Measurements from ENCODE around the gene SMNDC1.
"Not testable (repeated sequence)": the region's sequence is repeated elsewhere in the genome, so short reads cannot be mapped to it uniquely, and the experiment has no call there.

Gene SMNDC1

GRCh38 chr10:110336111-110336721, 31.5 kb upstream of the SMNDC1 start:
- Histone ChIP-seq H3K27ac (ENCODE audit: low read depth, low read length) (no peak overlapping the region), H3F3A (ENCODE audit: control insufficient read depth, insufficient read depth) (no peaks in the 10 kb centered on the region), H3K27me3 (ENCODE audit: control insufficient read depth, low read length) (peaks cover 8% of the 10 kb centered on the region; the same call in 1 of the 2 replicates), H3K4me2 (ENCODE audit: low read length) (no peak overlapping the region), H3K9me2 (replicated peaks; ENCODE audit: control insufficient read depth, low read length) (no peaks in the 10 kb centered on the region), H3K79me2 (ENCODE audit: control insufficient read depth, low read length) (no peaks in the 10 kb centered on the region), H3K9me3 (ENCODE audit: control insufficient read depth, insufficient read depth, low read length) (peaks cover 3% of the 10 kb centered on the region; the same call in 1 of the 2 replicates), H3K4me3 (ENCODE audit: low read length) (no peak overlapping the region), H4K20me1 (ENCODE audit: control insufficient read depth, insufficient read depth, low read depth, low read length) (no peaks in the 10 kb centered on the region), H3K4me1 (ENCODE audit: control insufficient read depth, low read length) (no peaks in the 10 kb centered on the region), H3K36me3 (ENCODE audit: control insufficient read depth, low read length) (no peaks in the 10 kb centered on the region)
- TF ChIP-seq EZH2phosphoT487 (IDR thresholded peaks at IDR 0.05; ENCODE audit: borderline replicate concordance, low read length), result no peak
- TF ChIP-seq CTCF (IDR thresholded peaks at IDR 0.05; ENCODE audit: low read depth, low read length, poor library complexity, severe bottlenecking), result no peak

- Histone ChIP-seq H3K9me3 (ENCODE audit: control insufficient read depth, insufficient read depth, low read length) (peaks cover 10% of the 10 kb centered on the region), H3F3A (ENCODE audit: control insufficient read depth, insufficient read depth) (no peaks in the 10 kb centered on the region), H3K4me2 (ENCODE audit: low read length) (no peak overlapping the region), H3K4me1 (ENCODE audit: control insufficient read depth, low read length) (no peaks in the 10 kb centered on the region), H3K79me2 (ENCODE audit: control insufficient read depth, low read length) (no peaks in the 10 kb centered on the region), H4K20me1 (ENCODE audit: control insufficient read depth, insufficient read depth, low read depth, low read length) (no peaks in the 10 kb centered on the region), H3K36me3 (ENCODE audit: control insufficient read depth, low read length) (no peaks in the 10 kb centered on the region), H3K4me3 (ENCODE audit: low read length) (no peak overlapping the region), H3K27me3 (ENCODE audit: control insufficient read depth, low read length) (peaks cover 8% of the 10 kb centered on the region; the same call in 1 of the 2 replicates), H3K27ac (ENCODE audit: low read depth, low read length) (no peak overlapping the region), H3K9me2 (replicated peaks; ENCODE audit: control insufficient read depth, low read length) (no peaks in the 10 kb centered on the region)
- TF ChIP-seq CTCF (IDR thresholded peaks at IDR 0.05; ENCODE audit: low read depth, low read length, poor library complexity, severe bottlenecking), result no peak
- TF ChIP-seq EZH2phosphoT487 (IDR thresholded peaks at IDR 0.05; ENCODE audit: borderline replicate concordance, low read length), result no peak
Measured at GRCh38 chr10:110335314-110336064, 30.8 kb upstream of the SMNDC1 start.

GRCh38 chr10:110334061-110334656, 29.4 kb upstream of the SMNDC1 start:
- Histone ChIP-seq H3K36me3 (ENCODE audit: control insufficient read depth, low read length) (no peaks in the 10 kb centered on the region), H3K79me2 (ENCODE audit: control insufficient read depth, low read length) (no peaks in the 10 kb centered on the region), H3F3A (ENCODE audit: control insufficient read depth, insufficient read depth) (no peaks in the 10 kb centered on the region), H3K9me3 (ENCODE audit: control insufficient read depth, insufficient read depth, low read length) (peaks cover 13% of the 10 kb centered on the region), H3K4me3 (ENCODE audit: low read length) (no peak overlapping the region), H3K27ac (ENCODE audit: low read depth, low read length) (no peak overlapping the region), H3K4me2 (ENCODE audit: low read length) (no peak overlapping the region), H3K9me2 (replicated peaks; ENCODE audit: control insufficient read depth, low read length) (no peaks in the 10 kb centered on the region), H3K4me1 (ENCODE audit: control insufficient read depth, low read length) (no peaks in the 10 kb centered on the region), H3K27me3 (ENCODE audit: control insufficient read depth, low read length) (peaks cover 8% of the 10 kb centered on the region; the same call in 1 of the 2 replicates), H4K20me1 (ENCODE audit: control insufficient read depth, insufficient read depth, low read depth, low read length) (no peaks in the 10 kb centered on the region)
- TF ChIP-seq CTCF (IDR thresholded peaks at IDR 0.05; ENCODE audit: low read depth, low read length, poor library complexity, severe bottlenecking) (no peak), EZH2phosphoT487 (IDR thresholded peaks at IDR 0.05; ENCODE audit: borderline replicate concordance, low read length) (no peak)

- not testable (repeated sequence) for H3K4me1 ChIP-seq (ENCODE audit: control insufficient read depth, low read length); H4K20me1 ChIP-seq (ENCODE audit: control insufficient read depth, insufficient read depth, low read depth, low read length); H3K27me3 ChIP-seq (ENCODE audit: control insufficient read depth, low read length); H3K79me2 ChIP-seq (ENCODE audit: control insufficient read depth, low read length); H3K4me3 ChIP-seq (ENCODE audit: low read length); H3F3A ChIP-seq (ENCODE audit: control insufficient read depth, insufficient read depth); H3K27ac ChIP-seq (ENCODE audit: low read depth, low read length); H3K9me2 ChIP-seq (replicated peaks; ENCODE audit: control insufficient read depth, low read length); H3K4me2 ChIP-seq (ENCODE audit: low read length); H3K36me3 ChIP-seq (ENCODE audit: control insufficient read depth, low read length)
- peaks cover 13% of the 10 kb centered on the region for H3K9me3 ChIP-seq (ENCODE audit: control insufficient read depth, insufficient read depth, low read length)
Measured at GRCh38 chr10:110331226-110331795, 26.6 kb upstream of the SMNDC1 start.
